Measurements from ENCODE around the gene ITGB3. TPM values are rescaled to one million over a fixed set of nuclear protein-coding genes. Genes with fewer than 3 reads are reported as not detected.

Gene ITGB3
- total RNA-seq, 1 donor from 2014 or later: 1.5 TPM

- DNase-seq (ENCODE audit: low read depth): no peak
Observed at GRCh38 chr17:47274319-47275069, 20.9 kb downstream of the ITGB3 start.

GRCh38 chr17:47275245-47275984 is 21.8 kb downstream of the ITGB3 start:
- no peak for DNase-seq (ENCODE audit: low read depth)

GRCh38 chr17:47276444-47276843 is 22.8 kb downstream of the ITGB3 start:
- DNase-seq (ENCODE audit: low read depth): no peak

- DNase-seq (ENCODE audit: low read depth): peak; percentile 83
Observed at GRCh38 chr17:47276868-47277267, 23.2 kb downstream of the ITGB3 start.

GRCh38 chr17:47277921-47278320 is 24.3 kb downstream of the ITGB3 start:
- no peak for DNase-seq (ENCODE audit: low read depth)

GRCh38 chr17:47278561-47278960 is 24.9 kb downstream of the ITGB3 start:
- DNase-seq (ENCODE audit: low read depth): no peak

GRCh38 chr17:47279062-47279801 is 25.6 kb downstream of the ITGB3 start:
- DNase-seq (ENCODE audit: low read depth): peak; percentile 85

GRCh38 chr17:47280072-47280811 is 26.6 kb downstream of the ITGB3 start:
- peak; percentile 34 for DNase-seq (ENCODE audit: low read depth)

GRCh38 chr17:47281216-47281615 is 27.6 kb downstream of the ITGB3 start:
- no peak for DNase-seq (ENCODE audit: low read depth)

GRCh38 chr17:47285003-47285402 is 31.4 kb downstream of the ITGB3 start:
- DNase-seq (ENCODE audit: low read depth): no peak

GRCh38 chr17:47286198-47286914 is 32.7 kb downstream of the ITGB3 start:
- DNase-seq (ENCODE audit: low read depth): peak; percentile 47

- no peak for DNase-seq (ENCODE audit: low read depth)
Observed at GRCh38 chr17:47287068-47287467, 33.4 kb downstream of the ITGB3 start.

- DNase-seq (ENCODE audit: low read depth): no peak
Observed at GRCh38 chr17:47287639-47288038, 34.0 kb downstream of the ITGB3 start.

- no peak for DNase-seq (ENCODE audit: low read depth)
Observed at GRCh38 chr17:47288531-47289116, 35.0 kb downstream of the ITGB3 start.

- DNase-seq (ENCODE audit: low read depth): no peak
Observed at GRCh38 chr17:47289302-47289701, 35.7 kb downstream of the ITGB3 start.

- no peak for DNase-seq (ENCODE audit: low read depth)
Observed at GRCh38 chr17:47290870-47291241, 37.2 kb downstream of the ITGB3 start.

GRCh38 chr17:47291242-47291873 is 37.7 kb downstream of the ITGB3 start:
- no peak for DNase-seq (ENCODE audit: low read depth)

GRCh38 chr17:47292206-47292605 is 38.6 kb downstream of the ITGB3 start:
- no peak for DNase-seq (ENCODE audit: low read depth)

- no peak for DNase-seq (ENCODE audit: low read depth)
Observed at GRCh38 chr17:47295037-47295873, 41.6 kb downstream of the ITGB3 start.
